Calu3 (cell line): ENCODE data around the gene ZNF597. TPM values are rescaled to one million over a fixed set of nuclear protein-coding genes. Genes with fewer than 3 reads are reported as not detected.

Experiments used
- Bru-seq: library from RNA; stranded (reverse); fragments of 400-500 nt; gene quantifications from one replicate; lab custom pipeline; 2021; lab: Mats Ljungman, UMichigan
- BruChase-seq, 2 experiments: library from RNA; stranded (reverse); fragments of 400-500 nt; gene quantifications; one replicate each; lab custom pipeline; 2021; lab: Mats Ljungman, UMichigan
- BruUV-seq: library from RNA; stranded (reverse); fragments of 400-500 nt; replicated peaks from 2 replicates; lab custom pipeline; 2021; lab: Mats Ljungman, UMichigan
- CTCF ChIA-PET: fragments of 300-600 bp; sonication (Branson Sonifier 250); formaldehyde crosslinking; loops from one replicate; lab custom pipeline; 2022; ENCODE audit warnings: antibody characterized with exemption; lab: Charles Lee
- DNase-seq: peaks from one replicate; pipeline ENCODE4 v3.0.0; 2022
- H3K27ac Mint-ChIP-seq: one replicate; pipeline ENCODE4 v1.8.0; 2022; ENCODE audit warnings: mixed read lengths; ENCODE audit not compliant: unreplicated experiment
- H3K27me3 Mint-ChIP-seq: one replicate; pipeline ENCODE4 v1.8.0; 2022; ENCODE audit warnings: mixed read lengths; ENCODE audit not compliant: unreplicated experiment
- H3K36me3 Mint-ChIP-seq: one replicate; pipeline ENCODE4 v1.8.0; 2022; ENCODE audit warnings: mild to moderate bottlenecking, moderate library complexity, mixed read lengths; ENCODE audit not compliant: insufficient read depth, unreplicated experiment
- H3K4me1 Mint-ChIP-seq: one replicate; pipeline ENCODE4 v1.8.0; 2022; ENCODE audit warnings: mild to moderate bottlenecking, low read depth, mixed read lengths; ENCODE audit not compliant: unreplicated experiment
- H3K4me3 Mint-ChIP-seq: one replicate; pipeline ENCODE4 v1.8.0; 2022; ENCODE audit warnings: mild to moderate bottlenecking, low read depth, moderate library complexity, mixed read lengths; ENCODE audit not compliant: unreplicated experiment
- H3K9me3 Mint-ChIP-seq: one replicate; pipeline ENCODE4 v1.8.0; 2022; ENCODE audit warnings: low read depth, mixed read lengths; ENCODE audit not compliant: unreplicated experiment
- intact Hi-C: fragments of 100-400 bp; cut with micrococcal nuclease; formaldehyde crosslinking; loops from one replicate; pipeline ENCODE4 v1.10.0; 2022; ENCODE audit not compliant: unreplicated experiment
- long read RNA-seq: library from polyadenylated mRNA; stranded (forward); transcript quantifications from one replicate; pipeline ENCODE4 v2.0.0, GENCODE V29; 2022
- total RNA-seq: library from RNA; stranded (reverse); gene quantifications from 2 replicates; pipeline ENCODE4 v1.2.3, GENCODE V29; 2022
- TF ChIP-seq, protein P1 (sequence below): fragments of 200-600 bp; IDR thresholded peaks from one replicate; pipeline ENCODE4 v1.8.0; 2022; ENCODE audit warnings: antibody characterized with exemption; ENCODE audit not compliant: unreplicated experiment

ZNF597 gene, protein sequence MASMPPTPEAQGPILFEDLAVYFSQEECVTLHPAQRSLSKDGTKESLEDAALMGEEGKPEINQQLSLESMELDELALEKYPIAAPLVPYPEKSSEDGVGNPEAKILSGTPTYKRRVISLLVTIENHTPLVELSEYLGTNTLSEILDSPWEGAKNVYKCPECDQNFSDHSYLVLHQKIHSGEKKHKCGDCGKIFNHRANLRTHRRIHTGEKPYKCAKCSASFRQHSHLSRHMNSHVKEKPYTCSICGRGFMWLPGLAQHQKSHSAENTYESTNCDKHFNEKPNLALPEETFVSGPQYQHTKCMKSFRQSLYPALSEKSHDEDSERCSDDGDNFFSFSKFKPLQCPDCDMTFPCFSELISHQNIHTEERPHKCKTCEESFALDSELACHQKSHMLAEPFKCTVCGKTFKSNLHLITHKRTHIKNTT
- total RNA-seq (2.7 TPM in 2 replicates), Bru-seq, nascent RNA (percentile 65 among the genes with signal in this experiment), BruChase-seq, experiment 1, labeled RNA remaining after a 6-hour chase (percentile 46 among the genes with signal in this experiment), BruChase-seq, experiment 2, labeled RNA remaining after a 2-hour chase (percentile 56 among the genes with signal in this experiment)
- long read RNA-seq, full-length matches to known transcripts = 2 of 5 reads
- long read RNA-seq, partial matches to known transcripts = 0 of 5 reads
- long read RNA-seq, other reads (novel, unspliced or antisense) = 3 of 5 reads

DNA sequence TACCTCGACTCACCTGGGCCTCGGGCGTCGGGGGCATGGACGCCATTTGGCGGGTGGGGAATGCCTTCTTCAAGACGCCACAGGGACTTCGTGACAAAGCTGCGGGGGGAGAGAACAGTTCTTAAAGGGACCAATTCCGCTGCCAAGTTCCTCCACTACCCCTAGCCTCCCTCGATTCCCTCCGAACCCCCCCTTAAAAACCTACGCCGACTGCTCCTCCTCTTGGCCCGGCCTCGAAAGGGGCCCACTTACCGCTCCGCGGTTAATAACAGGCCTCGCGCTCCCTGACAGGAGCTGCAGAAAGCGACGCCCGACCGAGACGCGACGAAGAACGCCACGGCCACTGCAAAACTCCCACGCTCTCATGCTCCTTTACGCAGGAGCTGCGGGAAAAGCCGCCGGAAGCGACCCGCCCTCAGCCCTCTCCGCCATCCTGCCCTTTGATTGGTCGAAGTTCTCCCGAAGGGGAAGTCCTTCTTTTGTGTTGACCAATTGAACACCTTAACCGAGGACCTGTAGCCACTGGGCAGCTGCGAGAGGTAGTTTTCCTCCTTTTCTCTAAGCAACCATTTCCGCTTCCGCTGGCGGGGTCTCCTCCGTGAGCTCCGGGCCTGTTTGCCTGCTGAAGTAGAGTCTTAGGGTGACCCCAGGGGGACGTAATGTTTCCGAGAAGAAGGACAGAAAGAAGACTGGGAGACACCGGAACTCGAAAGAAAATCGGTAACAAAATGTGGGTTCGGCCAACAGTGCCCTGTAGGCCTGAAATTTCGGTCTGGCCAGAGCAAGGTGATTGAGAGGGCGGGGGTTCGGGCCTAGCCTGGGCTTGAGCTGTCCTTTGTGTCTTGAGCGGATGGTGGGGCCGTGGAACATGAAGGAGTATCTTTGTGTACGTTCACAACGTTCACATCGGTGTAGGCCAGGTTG is at the start of gene ZNF597, which contains the start of gene NAA60:
TSS of gene ZNF597 (minus strand) at position 397 of the 924 bp plus-strand sequence. CDS start at position 46, 351 bp downstream.
TSS of gene NAA60 (plus strand) at position 573 of the 924 bp plus-strand sequence. CDS start 32,548 bp downstream, outside the sequence.
- Mint-ChIP-seq H3K36me3 (peaks cover 40% of the 10 kb centered on the region), H3K4me1 (no peaks in the 10 kb centered on the region), H3K27ac (peak within 1 kb of the TSS; percentile 65), H3K9me3 (peaks cover 7% of the 10 kb centered on the region), H3K27me3 (peaks cover 7% of the 10 kb centered on the region), H3K4me3 (peak within 1 kb of the TSS; percentile 69)
- CTCF ChIA-PET = interaction anchor here (1.2 kb wide), 1 partner anchor 11 kb away, joined by 3 read pairs; no protein-coding TSS in a partner anchor
- no TSS peak for BruUV-seq
- TF ChIP-seq, protein P1, sequence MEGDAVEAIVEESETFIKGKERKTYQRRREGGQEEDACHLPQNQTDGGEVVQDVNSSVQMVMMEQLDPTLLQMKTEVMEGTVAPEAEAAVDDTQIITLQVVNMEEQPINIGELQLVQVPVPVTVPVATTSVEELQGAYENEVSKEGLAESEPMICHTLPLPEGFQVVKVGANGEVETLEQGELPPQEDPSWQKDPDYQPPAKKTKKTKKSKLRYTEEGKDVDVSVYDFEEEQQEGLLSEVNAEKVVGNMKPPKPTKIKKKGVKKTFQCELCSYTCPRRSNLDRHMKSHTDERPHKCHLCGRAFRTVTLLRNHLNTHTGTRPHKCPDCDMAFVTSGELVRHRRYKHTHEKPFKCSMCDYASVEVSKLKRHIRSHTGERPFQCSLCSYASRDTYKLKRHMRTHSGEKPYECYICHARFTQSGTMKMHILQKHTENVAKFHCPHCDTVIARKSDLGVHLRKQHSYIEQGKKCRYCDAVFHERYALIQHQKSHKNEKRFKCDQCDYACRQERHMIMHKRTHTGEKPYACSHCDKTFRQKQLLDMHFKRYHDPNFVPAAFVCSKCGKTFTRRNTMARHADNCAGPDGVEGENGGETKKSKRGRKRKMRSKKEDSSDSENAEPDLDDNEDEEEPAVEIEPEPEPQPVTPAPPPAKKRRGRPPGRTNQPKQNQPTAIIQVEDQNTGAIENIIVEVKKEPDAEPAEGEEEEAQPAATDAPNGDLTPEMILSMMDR = no peak
- peak; percentile 64 for DNase-seq
- intact Hi-C loops = no loop called here

DNA sequence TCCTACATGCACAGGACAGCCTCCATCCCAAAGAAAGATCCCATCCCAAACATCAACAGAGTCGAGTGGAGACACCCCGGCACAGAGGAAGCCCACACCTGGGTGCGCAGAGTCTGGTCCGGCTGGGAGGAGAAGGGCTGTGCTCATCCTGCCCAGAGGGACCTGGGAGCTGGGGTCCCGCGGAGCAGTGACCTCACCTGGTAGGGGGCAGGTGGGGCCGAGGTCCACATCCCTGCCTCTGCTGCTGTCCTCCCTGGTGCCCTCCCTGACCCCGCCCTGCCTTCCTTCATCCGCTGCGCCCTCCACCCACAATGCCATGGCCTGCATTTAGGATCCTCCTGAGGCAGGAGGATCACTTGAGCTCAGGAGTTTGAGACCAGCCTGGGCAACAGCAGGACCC is 49.1 kb upstream of the ZNF597 start:
- intact Hi-C loops = no loop called here
- Mint-ChIP-seq H3K36me3 (peaks cover 21% of the 10 kb centered on the region), H3K4me3 (no peak overlapping the region), H3K4me1 (no peaks in the 10 kb centered on the region), H3K27ac (no peak overlapping the region), H3K9me3 (no peaks in the 10 kb centered on the region), H3K27me3 (no peaks in the 10 kb centered on the region)
- no TSS peak for BruUV-seq
- TF ChIP-seq, protein P1 = no peak
- no peak for DNase-seq
- CTCF ChIA-PET = interaction anchor here (0.7 kb wide), 1 partner anchor 305 kb away, joined by 3 read pairs; no protein-coding TSS in a partner anchor

DNA sequence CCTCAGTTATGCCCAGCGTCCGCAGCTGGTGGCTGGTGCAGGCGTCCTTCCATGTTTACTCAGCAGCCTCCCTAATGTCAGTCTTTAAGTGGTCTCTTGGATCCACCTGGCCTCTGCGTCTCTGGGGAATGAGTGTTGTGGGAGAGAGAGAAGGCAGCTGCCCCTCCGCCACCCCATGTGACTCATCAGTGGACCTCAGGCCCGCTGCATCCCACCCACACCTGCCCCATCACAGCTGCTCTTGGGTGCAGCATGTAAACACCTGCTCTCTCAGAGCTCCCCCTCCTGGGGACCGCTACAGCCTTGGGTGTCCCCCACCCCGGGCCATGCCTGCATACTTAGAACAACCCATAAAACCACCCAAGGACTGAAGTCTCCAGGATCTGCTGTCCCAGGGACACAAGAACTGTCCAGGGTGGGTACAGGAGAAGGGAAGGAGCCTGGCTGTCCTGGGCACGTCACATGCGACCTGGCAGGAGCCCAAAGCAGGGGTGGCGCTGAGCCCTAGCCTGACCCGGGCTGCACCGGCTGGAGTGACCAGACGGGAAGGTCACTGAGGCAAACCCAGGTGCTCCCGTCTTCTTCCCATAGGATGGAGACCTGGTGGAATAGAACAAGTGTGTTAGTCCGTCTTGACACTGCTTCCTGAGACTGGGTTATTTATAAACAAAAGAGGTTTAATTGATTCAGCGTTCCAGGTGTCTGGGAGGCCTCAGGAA is 47.8 kb upstream of the ZNF597 start:
- no peak for DNase-seq
- Mint-ChIP-seq H3K9me3 (no peaks in the 10 kb centered on the region), H3K27me3 (no peaks in the 10 kb centered on the region), H3K27ac (no peak overlapping the region), H3K36me3 (peaks cover 30% of the 10 kb centered on the region), H3K4me3 (no peak overlapping the region), H3K4me1 (no peaks in the 10 kb centered on the region)
- BruUV-seq = TSS peak; percentile 20
- intact Hi-C loops = no loop called here
- TF ChIP-seq, protein P1 = no peak
- CTCF ChIA-PET = interaction anchor here (0.5 to 1.1 kb wide), 3 partner anchors 50 to 330 kb away, joined by 3 to 5 read pairs (median 5); no protein-coding TSS in a partner anchor
